IMR-90 (cell line): ENCODE data around the gene KNCN. TPM values are rescaled to one million over a fixed set of nuclear protein-coding genes. Genes with fewer than 3 reads are reported as not detected.

ENCODE experiments used
- ATAC-seq: fragments of 200-7000 bp; cut with Tn5 transposase; 2 replicates; pipeline ENCODE4 v1.9.1; 2020; ENCODE audit warnings: low read depth, mild to moderate bottlenecking, moderate library complexity
- BruUV-seq: library from RNA; stranded (reverse); fragments of 400-500 nt; replicated peaks from 2 replicates; lab custom pipeline; 2021; lab: Mats Ljungman, UMichigan
- CTCF ChIA-PET: fragments of 300-600 bp; formaldehyde crosslinking; extraction: SDS; loops from one replicate; lab custom pipeline; 2021; ENCODE audit warnings: antibody characterized with exemption; lab: Yijun Ruan, JAX
- POLR2A ChIA-PET: fragments of 300-600 bp; sonication (Branson Sonifier 250); formaldehyde crosslinking; loops from one replicate; lab custom pipeline; 2022; ENCODE audit warnings: antibody characterized with exemption; ENCODE audit not compliant: unreplicated experiment; lab: Charles Lee
- DNase-seq: peaks from one replicate; pipeline ENCODE4 v3.0.0; 2013
- H2AFZ ChIP-seq: replicated peaks from 2 replicates; pipeline ENCODE3; 2013; ENCODE audit warnings: low read length, mild to moderate bottlenecking; ENCODE audit not compliant: poor library complexity
- H2AK5ac ChIP-seq: 2 replicates; pipeline ENCODE4 v1.6.1; 2013; ENCODE audit warnings: low read depth, low read length, inconsistent platforms
- H2AK9ac ChIP-seq: replicated peaks from 2 replicates; pipeline ENCODE3; 2013; ENCODE audit warnings: mild to moderate bottlenecking, low read depth, low read length, moderate library complexity; ENCODE audit not compliant: poor library complexity
- H2BK120ac ChIP-seq: 2 replicates; pipeline ENCODE4 v1.6.1; 2013; ENCODE audit warnings: low read depth, low read length, inconsistent platforms
- H2BK15ac ChIP-seq: 3 replicates; pipeline ENCODE4 v1.6.1; 2013; ENCODE audit warnings: low read depth, low read length, inconsistent platforms
- H2BK20ac ChIP-seq: 2 replicates; pipeline ENCODE4 v1.6.1; 2013; ENCODE audit warnings: low read depth, mild to moderate bottlenecking, inconsistent platforms, low read length, moderate library complexity
- H2BK5ac ChIP-seq: 2 replicates; pipeline ENCODE4 v1.6.1; 2013; ENCODE audit warnings: mild to moderate bottlenecking, low read depth, low read length, inconsistent platforms; ENCODE audit not compliant: poor library complexity, severe bottlenecking
- H3K14ac ChIP-seq: replicated peaks from 2 replicates; pipeline ENCODE4 v1.6.1; 2013; ENCODE audit warnings: low read depth, low read length, inconsistent platforms
- H3K18ac ChIP-seq: 2 replicates; pipeline ENCODE4 v1.6.1; 2013; ENCODE audit warnings: low read depth, low read length, control low read depth
- H3K23ac ChIP-seq: 2 replicates; pipeline ENCODE4 v1.6.1; 2013; ENCODE audit warnings: low read depth, low read length, inconsistent platforms
- H3K27ac ChIP-seq: 2 replicates; pipeline ENCODE4 v1.5.1; 2013; ENCODE audit warnings: mild to moderate bottlenecking, control low read depth, low read length; ENCODE audit not compliant: insufficient read depth
- H3K27me3 ChIP-seq: 2 replicates; pipeline ENCODE4 v1.6.1; 2013; ENCODE audit warnings: low read length; ENCODE audit not compliant: control insufficient read depth, insufficient read depth
- H3K36me3 ChIP-seq: 2 replicates; pipeline ENCODE4 v1.6.1; 2013; ENCODE audit warnings: low read length, mixed read lengths; ENCODE audit not compliant: control insufficient read depth, insufficient read depth
- H3K4ac ChIP-seq: 2 replicates; pipeline ENCODE4 v1.6.1; 2013; ENCODE audit warnings: low read depth, low read length, inconsistent platforms
- H3K4me1 ChIP-seq: 2 replicates; pipeline ENCODE4 v1.6.1; 2013; ENCODE audit warnings: low read length, mixed read lengths; ENCODE audit not compliant: control insufficient read depth, insufficient read depth
- H3K4me2 ChIP-seq: 2 replicates; pipeline ENCODE4 v1.6.1; 2013; ENCODE audit warnings: low read depth, mild to moderate bottlenecking, control low read depth, low read length, moderate library complexity
- H3K4me3 ChIP-seq: 2 replicates; pipeline ENCODE4 v1.5.1; 2013; ENCODE audit warnings: low read depth, mild to moderate bottlenecking, control low read depth, low read length, moderate library complexity; ENCODE audit not compliant: insufficient read depth
- H3K56ac ChIP-seq: 2 replicates; pipeline ENCODE4 v1.6.1; 2013; ENCODE audit warnings: low read length, inconsistent platforms; ENCODE audit not compliant: insufficient read depth; ENCODE audit errors: extremely low read depth
- H3K79me1 ChIP-seq, 2 experiments: 2 replicates each; pipeline ENCODE4 v1.6.1; 2013; ENCODE audit warnings: low read length in 2 of 2, inconsistent platforms in 1 of 2, low read depth in 1 of 2
- H3K9ac ChIP-seq: 2 replicates; pipeline ENCODE4 v1.6.1; 2013; ENCODE audit warnings: low read depth, low read length, control low read depth
- H3K9me1 ChIP-seq: 2 replicates; pipeline ENCODE4 v1.6.1; 2013; ENCODE audit warnings: low read length, inconsistent platforms; ENCODE audit not compliant: insufficient read depth
- H3K9me3 ChIP-seq: 2 replicates; pipeline ENCODE4 v1.6.1; 2013; ENCODE audit warnings: low read length; ENCODE audit not compliant: control insufficient read depth, insufficient read depth
- H4K20me1 ChIP-seq: 2 replicates; pipeline ENCODE4 v1.6.1; 2013; ENCODE audit warnings: low read length, inconsistent platforms; ENCODE audit not compliant: insufficient read depth
- H4K5ac ChIP-seq: 2 replicates; pipeline ENCODE4 v1.6.1; 2013; ENCODE audit warnings: mild to moderate bottlenecking, low read depth, low read length, control low read depth
- H4K8ac ChIP-seq, 2 experiments: 2 replicates each; pipeline ENCODE4 v1.6.1; 2013; ENCODE audit warnings: low read depth in 2 of 2, low read length in 2 of 2, control low read depth in 1 of 2, inconsistent platforms in 1 of 2
- H4K91ac ChIP-seq: 2 replicates; pipeline ENCODE4 v1.6.1; 2013; ENCODE audit warnings: low read depth, low read length, inconsistent platforms; ENCODE audit not compliant: insufficient read depth
- BHLHE40 ChIP-seq: fragments of 150-350 bp; IDR thresholded peaks from 2 replicates; pipeline ENCODE4 v1.6.1; 2016; ENCODE audit warnings: mild to moderate bottlenecking, low read depth, low read length
- MAFK ChIP-seq: IDR thresholded peaks from 2 replicates; pipeline ENCODE4 v1.6.1; 2012; ENCODE audit warnings: low read depth, low read length, improper control_type of control experiment
- MXI1 ChIP-seq: IDR thresholded peaks from 2 replicates; pipeline ENCODE4 v1.6.1; 2012; ENCODE audit warnings: low read depth, mild to moderate bottlenecking, low read length, moderate library complexity, borderline replicate concordance
- NFE2L2 ChIP-seq: fragments of 150-350 bp; IDR thresholded peaks from 2 replicates; pipeline ENCODE4 v1.6.1; 2016; ENCODE audit warnings: low read depth, mild to moderate bottlenecking, low read length
- WGBS, 2 experiments: methylation state at CpG; one replicate each; pipeline versions ENCODE4 v1.1.5 to v1.1.7; 2013; ENCODE audit warnings: missing lambda C conversion rate in 2 of 2; ENCODE audit not compliant: insufficient read length in 1 of 2; ENCODE audit errors: extremely low coverage in 2 of 2; 5-methylcytosine and 5-hydroxymethylcytosine counted together
- dilution Hi-C: fragments of 300-500 bp; cut with HindIII; formaldehyde crosslinking; loops from one replicate; pipeline ENCODE4 v1.14.3; 2018; ENCODE audit warnings: low sequenced_read_pairs; ENCODE audit not compliant: unreplicated experiment
- in situ Hi-C: fragments of 300-500 bp; cut with MboI; formaldehyde crosslinking; loops from 3 replicates; pipeline ENCODE4 v1.14.3; 2019; ENCODE audit warnings: low sequenced_read_pairs, inconsistent platforms, mixed read lengths
- intact Hi-C: fragments of 100-400 bp; cut with micrococcal nuclease; formaldehyde crosslinking; loops from 2 replicates; pipeline ENCODE4 v1.10.0; 2022
- polyA plus RNA-seq, 3 experiments: library from polyadenylated mRNA; depleted of rRNA; stranded (reverse); fragments of >200 nt; gene quantifications; 2 replicates each; pipeline ENCODE4 v1.2.3, GENCODE V29; 2012; ENCODE audit warnings: low replicate concordance in 1 of 3
- total RNA-seq: library from RNA; depleted of rRNA; stranded (reverse); fragments of >200 nt; gene quantifications from 2 replicates; pipeline ENCODE4 v1.2.3, GENCODE V29; 2012
- TF ChIP-seq, protein P1 (sequence below): conservative IDR thresholded peaks from 2 replicates; pipeline ENCODE4 v1.5.1; 2012; ENCODE audit warnings: mild to moderate bottlenecking, low read depth, low read length, improper control_type of control experiment

The KNCN gene
- total and polyA plus RNA-seq, 2 of the 4 experiments (the other 2 are of a cell fraction), result not detected

DNA sequence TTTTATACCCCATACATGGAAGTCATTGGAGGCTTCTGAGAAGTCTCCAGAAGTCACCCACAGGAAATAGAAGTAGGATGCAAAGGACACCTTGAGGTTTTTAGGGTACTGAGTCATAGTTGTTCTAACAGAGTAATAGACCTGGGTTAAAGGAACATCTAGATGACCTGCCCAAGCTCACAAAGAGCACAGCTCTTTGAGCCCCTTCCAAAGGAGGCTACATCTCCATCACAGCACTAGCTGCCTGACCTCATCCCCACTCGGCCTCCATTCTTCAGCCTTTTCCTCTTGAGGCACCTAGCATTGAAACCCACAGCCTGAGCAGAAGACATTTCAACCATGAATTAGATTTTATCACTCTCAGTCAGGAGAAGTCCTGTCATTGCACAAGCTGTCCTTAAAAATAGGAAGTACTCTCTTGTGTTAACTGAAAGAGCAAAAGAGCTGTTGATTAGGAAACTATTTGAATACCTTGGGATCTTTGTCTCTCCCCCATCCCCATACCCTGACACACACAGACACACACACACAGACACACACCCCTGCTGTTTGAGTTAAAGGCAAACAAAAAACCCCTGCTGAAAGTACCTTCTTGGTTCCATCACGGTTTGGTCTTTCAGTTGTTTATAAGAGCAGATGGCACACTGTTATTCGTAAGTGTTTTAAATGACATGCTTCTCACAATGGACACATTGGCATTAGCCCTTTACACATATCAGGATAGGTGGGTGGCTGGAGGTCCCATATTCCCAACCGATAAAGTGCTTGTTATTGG is 30.4 kb upstream of the KNCN start:
- dilution Hi-C loops (no loop called here), intact Hi-C loops (no loop called here), in situ Hi-C loops (no loop called here)
- peaks cover 56% of the 10 kb centered on the region for H3K36me3 ChIP-seq
- no peak overlapping the region for H2AK9ac ChIP-seq
- no peak overlapping the region for H3K4ac ChIP-seq
- H3K4me3 ChIP-seq, result no peak overlapping the region
- H2BK15ac ChIP-seq, result no peak overlapping the region
- no peak overlapping the region for H4K8ac ChIP-seq
- 100% methylated on average over 1 of the region's 4 CpGs; no CpG with 5 or more reads in 1 of the 2 experiments for WGBS, 2 experiments
- no peak overlapping the region for H3K23ac ChIP-seq
- no peak overlapping the region for H3K27ac ChIP-seq
- H4K20me1 ChIP-seq, result no peaks in the 10 kb centered on the region; the same call in 1 of the 2 replicates
- ATAC-seq (no peak), DNase-seq (no peak)
- no peak overlapping the region for H4K91ac ChIP-seq
- H2AFZ ChIP-seq, result no peak overlapping the region
- H3K9ac ChIP-seq, result no peak overlapping the region
- peaks cover 7% of the 10 kb centered on the region for H3K9me1 ChIP-seq
- H2BK120ac ChIP-seq, result no peak overlapping the region
- H2BK20ac ChIP-seq, result no peak overlapping the region
- H3K4me2 ChIP-seq, result no peak overlapping the region
- TF ChIP-seq MXI1, result no peak
- TF ChIP-seq BHLHE40, result no peak
- TF ChIP-seq, protein P1, sequence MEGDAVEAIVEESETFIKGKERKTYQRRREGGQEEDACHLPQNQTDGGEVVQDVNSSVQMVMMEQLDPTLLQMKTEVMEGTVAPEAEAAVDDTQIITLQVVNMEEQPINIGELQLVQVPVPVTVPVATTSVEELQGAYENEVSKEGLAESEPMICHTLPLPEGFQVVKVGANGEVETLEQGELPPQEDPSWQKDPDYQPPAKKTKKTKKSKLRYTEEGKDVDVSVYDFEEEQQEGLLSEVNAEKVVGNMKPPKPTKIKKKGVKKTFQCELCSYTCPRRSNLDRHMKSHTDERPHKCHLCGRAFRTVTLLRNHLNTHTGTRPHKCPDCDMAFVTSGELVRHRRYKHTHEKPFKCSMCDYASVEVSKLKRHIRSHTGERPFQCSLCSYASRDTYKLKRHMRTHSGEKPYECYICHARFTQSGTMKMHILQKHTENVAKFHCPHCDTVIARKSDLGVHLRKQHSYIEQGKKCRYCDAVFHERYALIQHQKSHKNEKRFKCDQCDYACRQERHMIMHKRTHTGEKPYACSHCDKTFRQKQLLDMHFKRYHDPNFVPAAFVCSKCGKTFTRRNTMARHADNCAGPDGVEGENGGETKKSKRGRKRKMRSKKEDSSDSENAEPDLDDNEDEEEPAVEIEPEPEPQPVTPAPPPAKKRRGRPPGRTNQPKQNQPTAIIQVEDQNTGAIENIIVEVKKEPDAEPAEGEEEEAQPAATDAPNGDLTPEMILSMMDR, result no peak
- no peak for TF ChIP-seq MAFK
- no peak for TF ChIP-seq NFE2L2
- H2AK5ac ChIP-seq, result no peak overlapping the region
- H4K5ac ChIP-seq, result no peak overlapping the region
- no TSS peak for BruUV-seq
- no peak overlapping the region for H3K18ac ChIP-seq
- peaks cover 0 to 5% of the 10 kb centered on the region in 2 experiments; a peak in 3 of 4 replicates for H3K79me1 ChIP-seq
- ChIA-PET CTCF (no interaction called here), POLR2A (no interaction called here)
- H3K4me1 ChIP-seq, result no peaks in the 10 kb centered on the region
- no peak overlapping the region for H2BK5ac ChIP-seq
- no peak overlapping the region for H3K56ac ChIP-seq
- H3K14ac ChIP-seq, result no peak overlapping the region
- H3K27me3 ChIP-seq, result no peaks in the 10 kb centered on the region
- no peaks in the 10 kb centered on the region for H3K9me3 ChIP-seq
